Tibial artery (tissue), 4 donors: ENCODE data around the gene FBP2.

Experiments
- DNase-seq, 2 donors: peaks; one replicate each; pipeline ENCODE4 v3.0.0-alpha.2; 2019
- H3K27ac ChIP-seq, 2 donors: fragments of 200-600 bp; sonication (generic) in 1 of 2; 1 replicate in 1 of 2; 2 replicates in 1 of 2; pipeline ENCODE4 v1.5.1; 2018 to 2019; ENCODE audit warnings: mild to moderate bottlenecking in 1 of 2
- H3K27me3 ChIP-seq, 2 donors: fragments of 200-600 bp; sonication (generic) in 1 of 2; one replicate each; pipeline versions ENCODE4 v1.5.1 to v1.6.0; 2016 to 2019
- H3K36me3 ChIP-seq, 3 donors: fragments of 200-600 bp; sonication (generic) in 2 of 3; one replicate each; pipeline ENCODE4 v1.5.1; 2016 to 2019; ENCODE audit warnings: mild to moderate bottlenecking in 2 of 3
- H3K4me1 ChIP-seq, 4 donors: fragments of 200-600 bp; sonication (generic) in 2 of 4; 1 replicate in 3 of 4; 2 replicates in 1 of 4; pipeline ENCODE4 v1.5.1; 2016 to 2019
- H3K4me3 ChIP-seq, 2 donors: fragments of 200-600 bp; sonication (generic) in 1 of 2; 1 replicate in 1 of 2; 2 replicates in 1 of 2; pipeline ENCODE4 v1.5.1; 2018 to 2019; ENCODE audit warnings: mild to moderate bottlenecking in 2 of 2
- H3K9me3 ChIP-seq, 3 donors: fragments of 200-600 bp; sonication (generic) in 1 of 3; one replicate each; pipeline ENCODE4 v1.5.1; 2016 to 2019
- intact Hi-C: fragments of 100-400 bp; cut with DNase I; formaldehyde crosslinking; loops from one replicate; pipeline ENCODE4 v1.15.0; 2023; ENCODE audit warnings: low total_unique reads
- TF ChIP-seq, protein P1 (sequence below), 2 experiments: fragments of 200-600 bp in 1 of 2; fragments of 450-650 bp in 1 of 2; IDR thresholded peaks; one replicate each; pipeline ENCODE4 v1.5.1; 2017 to 2019; ENCODE audit warnings: antibody characterized with exemption in 2 of 2, mild to moderate bottlenecking in 1 of 2, moderate library complexity in 1 of 2

The FBP2 gene

GRCh38 chr9:94511955-94512265 is 81.7 kb downstream of the FBP2 start:
- intact Hi-C loops = no loop called here
- Histone ChIP-seq H3K4me1 (no peaks in the 10 kb centered on the region), H3K36me3 (no peaks in the 10 kb centered on the region), H3K4me3 (no peak overlapping the region), H3K27me3 (no peaks in the 10 kb centered on the region), H3K27ac (no peak overlapping the region), H3K9me3 (no peaks in the 10 kb centered on the region)
- TF ChIP-seq, protein P1, sequence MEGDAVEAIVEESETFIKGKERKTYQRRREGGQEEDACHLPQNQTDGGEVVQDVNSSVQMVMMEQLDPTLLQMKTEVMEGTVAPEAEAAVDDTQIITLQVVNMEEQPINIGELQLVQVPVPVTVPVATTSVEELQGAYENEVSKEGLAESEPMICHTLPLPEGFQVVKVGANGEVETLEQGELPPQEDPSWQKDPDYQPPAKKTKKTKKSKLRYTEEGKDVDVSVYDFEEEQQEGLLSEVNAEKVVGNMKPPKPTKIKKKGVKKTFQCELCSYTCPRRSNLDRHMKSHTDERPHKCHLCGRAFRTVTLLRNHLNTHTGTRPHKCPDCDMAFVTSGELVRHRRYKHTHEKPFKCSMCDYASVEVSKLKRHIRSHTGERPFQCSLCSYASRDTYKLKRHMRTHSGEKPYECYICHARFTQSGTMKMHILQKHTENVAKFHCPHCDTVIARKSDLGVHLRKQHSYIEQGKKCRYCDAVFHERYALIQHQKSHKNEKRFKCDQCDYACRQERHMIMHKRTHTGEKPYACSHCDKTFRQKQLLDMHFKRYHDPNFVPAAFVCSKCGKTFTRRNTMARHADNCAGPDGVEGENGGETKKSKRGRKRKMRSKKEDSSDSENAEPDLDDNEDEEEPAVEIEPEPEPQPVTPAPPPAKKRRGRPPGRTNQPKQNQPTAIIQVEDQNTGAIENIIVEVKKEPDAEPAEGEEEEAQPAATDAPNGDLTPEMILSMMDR (IDR thresholded peaks at IDR 0.05) = no peak
- no peak for DNase-seq

DNA sequence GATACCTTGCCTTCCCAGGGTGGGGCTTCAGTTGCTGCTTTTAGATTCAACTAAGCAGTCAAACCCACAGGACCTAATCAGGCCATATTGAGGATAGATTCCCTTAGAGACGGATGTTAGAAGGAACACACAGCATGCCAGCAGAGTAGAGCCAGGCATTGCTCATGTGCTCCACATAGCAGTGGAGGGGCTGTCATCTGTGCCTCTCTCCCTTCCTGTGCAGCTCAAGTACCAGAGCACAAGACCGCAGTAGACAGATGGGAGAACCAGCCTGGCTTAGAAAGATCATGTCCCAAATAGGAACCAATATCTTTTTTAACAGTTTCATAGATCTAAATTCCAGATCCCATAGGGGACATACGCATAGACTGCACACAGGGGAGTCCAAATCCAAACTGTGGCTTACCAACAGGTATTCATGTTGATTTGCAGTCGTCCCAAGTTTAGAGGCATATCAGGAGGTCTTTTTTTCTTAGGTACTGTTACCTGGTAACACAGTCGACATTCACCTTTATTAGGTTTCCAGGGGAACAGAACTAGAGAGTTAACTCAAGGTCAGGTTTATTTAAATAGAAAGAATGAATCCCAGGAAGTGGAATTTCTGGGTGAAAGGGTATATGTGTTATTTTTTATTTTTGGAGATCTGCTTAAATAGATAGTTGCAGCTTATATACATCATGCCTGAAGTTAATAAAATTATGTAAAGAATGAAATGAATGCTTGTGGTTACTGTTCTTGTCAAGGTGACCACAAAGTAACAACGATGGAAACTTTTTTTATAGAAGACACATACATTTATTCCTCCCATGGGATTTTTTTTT is 82.3 kb downstream of the FBP2 start:
- intact Hi-C loops = no loop called here
- Histone ChIP-seq H3K4me3 (no peak overlapping the region), H3K27me3 (no peaks in the 10 kb centered on the region), H3K4me1 (no peaks in the 10 kb centered on the region), H3K27ac (no peak overlapping the region), H3K9me3 (no peaks in the 10 kb centered on the region), H3K36me3 (no peaks in the 10 kb centered on the region)
- no peak for DNase-seq
- TF ChIP-seq, protein P1 (IDR thresholded peaks at IDR 0.05) = no peak
